ENCODE results near the gene SCN8A. TPM values are rescaled to one million over a fixed set of nuclear protein-coding genes. Genes with fewer than 3 reads are reported as not detected.

Gene SCN8A
- total RNA-seq, 1 donor from 2014 or later, result 0.53 TPM

DNA sequence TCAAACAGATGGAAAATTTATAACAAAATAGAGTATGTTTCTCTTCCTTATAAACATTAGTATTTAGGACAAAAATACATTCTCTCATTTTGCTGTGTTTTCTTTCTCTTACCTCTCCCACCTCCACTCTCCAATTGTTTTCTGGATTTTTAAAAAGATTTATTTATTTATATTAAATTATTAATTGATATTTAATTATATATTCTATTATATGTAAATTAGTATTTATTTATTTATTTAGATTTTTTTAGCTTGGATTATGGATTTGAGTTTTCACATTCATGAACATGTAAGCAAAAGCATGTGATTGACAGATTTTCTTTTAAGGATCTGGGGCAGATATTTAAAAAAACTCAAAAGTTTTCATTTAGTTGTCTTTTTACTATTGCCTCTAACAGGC is 35.6 kb downstream of the SCN8A start:
- intact Hi-C loops (cut with DNase I), result no loop called here
- ATAC-seq (no peak), DNase-seq (no peak)
- H3K4me1 ChIP-seq, result no peaks in the 10 kb centered on the region
- H3K27me3 ChIP-seq (ENCODE audit: low read depth), result no peaks in the 10 kb centered on the region
- no peak overlapping the region for H3K4me3 ChIP-seq
- TF ChIP-seq, protein P1, sequence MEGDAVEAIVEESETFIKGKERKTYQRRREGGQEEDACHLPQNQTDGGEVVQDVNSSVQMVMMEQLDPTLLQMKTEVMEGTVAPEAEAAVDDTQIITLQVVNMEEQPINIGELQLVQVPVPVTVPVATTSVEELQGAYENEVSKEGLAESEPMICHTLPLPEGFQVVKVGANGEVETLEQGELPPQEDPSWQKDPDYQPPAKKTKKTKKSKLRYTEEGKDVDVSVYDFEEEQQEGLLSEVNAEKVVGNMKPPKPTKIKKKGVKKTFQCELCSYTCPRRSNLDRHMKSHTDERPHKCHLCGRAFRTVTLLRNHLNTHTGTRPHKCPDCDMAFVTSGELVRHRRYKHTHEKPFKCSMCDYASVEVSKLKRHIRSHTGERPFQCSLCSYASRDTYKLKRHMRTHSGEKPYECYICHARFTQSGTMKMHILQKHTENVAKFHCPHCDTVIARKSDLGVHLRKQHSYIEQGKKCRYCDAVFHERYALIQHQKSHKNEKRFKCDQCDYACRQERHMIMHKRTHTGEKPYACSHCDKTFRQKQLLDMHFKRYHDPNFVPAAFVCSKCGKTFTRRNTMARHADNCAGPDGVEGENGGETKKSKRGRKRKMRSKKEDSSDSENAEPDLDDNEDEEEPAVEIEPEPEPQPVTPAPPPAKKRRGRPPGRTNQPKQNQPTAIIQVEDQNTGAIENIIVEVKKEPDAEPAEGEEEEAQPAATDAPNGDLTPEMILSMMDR (IDR thresholded peaks at IDR 0.05), result no peak
- no peak overlapping the region for H3K27ac ChIP-seq
- no peaks in the 10 kb centered on the region for H3K9me3 ChIP-seq
- H3K36me3 ChIP-seq, result no peaks in the 10 kb centered on the region

DNA sequence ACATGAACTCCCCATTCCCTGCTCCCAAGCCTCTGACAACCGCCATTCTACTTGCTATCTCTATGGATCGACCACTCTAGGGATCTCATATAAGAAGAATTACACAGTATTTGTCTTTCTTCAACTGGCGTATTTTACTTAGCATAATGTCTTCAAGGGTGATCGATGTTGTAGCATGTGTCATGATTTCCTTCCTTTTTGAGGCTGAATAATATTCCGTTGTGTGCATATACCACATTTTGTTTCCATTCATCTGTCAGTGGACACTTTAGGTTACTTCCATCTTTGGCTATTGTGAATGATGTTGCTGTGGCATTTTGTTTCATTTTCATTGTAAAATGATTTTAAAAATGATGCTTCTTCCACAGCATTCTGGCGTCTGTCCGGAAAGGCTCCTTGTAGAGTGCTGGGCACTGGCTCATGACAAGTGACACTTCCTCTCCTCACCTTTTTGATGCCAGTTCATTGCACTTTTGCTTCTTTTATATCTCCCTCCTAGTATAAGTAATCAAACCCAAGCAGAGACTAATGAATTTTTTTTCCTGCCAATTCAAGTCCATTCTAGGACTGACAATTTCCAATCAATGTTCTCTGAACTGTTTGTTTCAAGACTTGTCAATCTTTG is 39.3 kb downstream of the SCN8A start:
- DNase-seq (no peak), ATAC-seq (no peak)
- intact Hi-C loops (cut with DNase I), result no loop called here
- Histone ChIP-seq H3K9me3 (no peaks in the 10 kb centered on the region), H3K27ac (no peak overlapping the region), H3K36me3 (no peaks in the 10 kb centered on the region), H3K4me1 (no peaks in the 10 kb centered on the region), H3K27me3 (ENCODE audit: low read depth) (no peaks in the 10 kb centered on the region), H3K4me3 (no peak overlapping the region)
- TF ChIP-seq, protein P1 (IDR thresholded peaks at IDR 0.05), result no peak

DNA sequence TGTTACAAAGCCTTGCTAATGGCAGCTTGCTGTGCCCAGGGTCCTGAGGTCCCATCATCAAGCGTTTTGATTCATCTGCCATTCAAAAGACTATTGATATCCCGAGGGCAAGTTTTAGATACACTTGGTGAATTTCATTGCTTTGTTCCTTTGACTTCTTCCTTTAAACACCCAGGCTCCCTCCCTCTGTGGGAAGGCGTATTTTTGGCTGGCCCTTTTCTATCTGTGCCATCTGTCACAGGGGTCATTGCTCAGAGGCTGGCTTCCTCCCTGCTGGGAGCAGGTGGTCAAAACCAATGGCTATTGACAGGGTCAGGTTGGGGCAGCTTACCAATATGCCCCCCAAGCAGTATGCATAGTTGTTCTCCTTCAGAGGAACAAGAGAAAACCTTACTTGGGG is 40.0 kb downstream of the SCN8A start:
- TF ChIP-seq, protein P1 (IDR thresholded peaks at IDR 0.05), result no peak
- H3K27me3 ChIP-seq (ENCODE audit: low read depth), result no peaks in the 10 kb centered on the region
- no peak overlapping the region for H3K27ac ChIP-seq
- no peak for ATAC-seq
- DNase-seq, result no peak
- no peaks in the 10 kb centered on the region for H3K36me3 ChIP-seq
- H3K4me3 ChIP-seq, result no peak overlapping the region
- no peaks in the 10 kb centered on the region for H3K4me1 ChIP-seq
- intact Hi-C loops (cut with DNase I), result no loop called here
- no peaks in the 10 kb centered on the region for H3K9me3 ChIP-seq

DNA sequence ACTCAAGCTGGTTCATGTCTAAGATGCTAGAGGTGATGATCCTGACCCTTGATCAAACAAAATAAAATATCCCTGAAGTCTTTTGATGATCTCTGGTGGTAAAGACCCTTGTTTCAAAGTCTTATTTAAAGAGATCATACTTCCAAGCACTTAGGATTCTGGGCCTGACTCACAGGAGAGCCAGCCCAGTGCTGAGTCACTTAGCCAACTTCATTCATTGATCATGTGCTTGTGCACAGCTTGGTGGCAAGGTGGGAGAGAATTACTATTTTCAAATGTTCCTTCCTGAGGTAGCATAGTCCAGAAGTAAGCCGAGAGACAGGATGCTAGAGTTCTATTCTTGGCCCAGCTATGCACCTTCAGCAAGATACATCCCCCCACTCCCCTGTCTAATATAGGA is 40.6 kb downstream of the SCN8A start:
- Histone ChIP-seq H3K4me3 (no peak overlapping the region), H3K27me3 (ENCODE audit: low read depth) (no peaks in the 10 kb centered on the region), H3K36me3 (no peaks in the 10 kb centered on the region), H3K27ac (no peak overlapping the region), H3K9me3 (no peaks in the 10 kb centered on the region), H3K4me1 (no peaks in the 10 kb centered on the region)
- TF ChIP-seq, protein P1 (IDR thresholded peaks at IDR 0.05), result no peak
- DNase-seq (no peak), ATAC-seq (no peak)
- intact Hi-C loops (cut with DNase I), result no loop called here

DNA sequence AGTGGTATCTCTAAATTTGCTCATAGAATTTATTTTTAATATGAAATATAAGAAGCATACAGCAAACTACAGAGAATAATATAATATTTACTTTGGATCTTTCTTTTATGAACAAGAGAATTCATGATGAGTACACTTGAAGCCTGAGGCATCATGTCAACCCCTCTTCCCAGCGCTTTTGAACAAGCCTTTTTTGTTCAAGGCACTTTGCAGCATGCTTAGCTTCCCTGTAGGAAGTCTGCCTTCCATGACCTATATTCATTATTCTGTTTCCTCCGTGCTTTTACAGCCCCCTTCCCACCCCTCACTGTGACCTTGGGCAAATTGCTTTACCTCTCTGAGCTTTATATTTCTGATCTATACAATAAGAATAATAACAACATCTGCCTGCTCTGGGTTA is 41.6 kb downstream of the SCN8A start:
- TF ChIP-seq, protein P1 (IDR thresholded peaks at IDR 0.05), result no peak
- ATAC-seq, result no peak
- H3K4me3 ChIP-seq, result no peak overlapping the region
- no peaks in the 10 kb centered on the region for H3K4me1 ChIP-seq
- no peaks in the 10 kb centered on the region for H3K27me3 ChIP-seq (ENCODE audit: low read depth)
- intact Hi-C loops (cut with DNase I), result no loop called here
- no peak for DNase-seq
- no peak overlapping the region for H3K27ac ChIP-seq
- H3K36me3 ChIP-seq, result no peaks in the 10 kb centered on the region
- no peaks in the 10 kb centered on the region for H3K9me3 ChIP-seq

All from lower lobe of right lung (tissue), 2 donors.